Endothelial cell of umbilical vein (primary cell): ENCODE measurements around the gene NLRC3. TPM values are rescaled to one million over a fixed set of nuclear protein-coding genes. Genes with fewer than 3 reads are reported as not detected.

Experiments used
- BruUV-seq: library from RNA; stranded (reverse); fragments of 400-500 nt; replicated peaks from 2 replicates; lab custom pipeline; 2021; lab: Mats Ljungman, UMichigan
- CTCF ChIA-PET: fragments of 300-600, 350-600 bp; sonication (Branson Sonifier 250); formaldehyde crosslinking; loops from one replicate; lab custom pipeline; 2021; ENCODE audit warnings: antibody characterized with exemption, inconsistent platforms; lab: Charles Lee
- POLR2A ChIA-PET: fragments of 300-600, 350-600 bp; sonication (Branson Sonifier 250); formaldehyde crosslinking; loops from one replicate; lab custom pipeline; 2021; ENCODE audit warnings: antibody characterized with exemption, inconsistent platforms; lab: Charles Lee
- DNase-seq: peaks from one replicate; pipeline ENCODE4 v3.0.0-alpha.2; 2011; ENCODE audit warnings: low read depth, low spot score
- FAIRE-seq: peaks from 2 replicates; lab custom pipeline; 2011; peaks lifted over from hg19 to GRCh38; lab: Jason Lieb, UNC
- H2AFZ ChIP-seq: 2 replicates; pipeline ENCODE4 v1.6.0; 2012; ENCODE audit warnings: low read depth, low read length, control low read depth, inconsistent platforms
- H3K27ac ChIP-seq: 2 replicates; pipeline ENCODE4 v1.5.1; 2011; ENCODE audit warnings: low read depth, mild to moderate bottlenecking, control low read depth, low read length, moderate library complexity; ENCODE audit not compliant: insufficient read depth
- H3K27me3 ChIP-seq, 2 experiments: 2 replicates each; pipeline versions ENCODE4 v1.6.0 to v1.6.1; 2011; ENCODE audit warnings: low read length in 2 of 2, mixed read lengths in 1 of 2; ENCODE audit not compliant: control insufficient read depth in 2 of 2, insufficient read depth in 2 of 2
- H3K36me3 ChIP-seq, 2 experiments: 2 replicates in 1 of 2; 3 replicates in 1 of 2; pipeline ENCODE4 v1.5.1; 2011; ENCODE audit warnings: low read length in 2 of 2, mild to moderate bottlenecking in 1 of 2, moderate library complexity in 1 of 2; ENCODE audit not compliant: control insufficient read depth in 2 of 2, insufficient read depth in 2 of 2; ENCODE audit errors: extremely low read depth in 1 of 2
- H3K4me1 ChIP-seq: 3 replicates; pipeline ENCODE4 v1.5.1; 2011; ENCODE audit warnings: mild to moderate bottlenecking, low read length; ENCODE audit not compliant: control insufficient read depth, insufficient read depth; ENCODE audit errors: extremely low read depth
- H3K4me2 ChIP-seq: 2 replicates; pipeline ENCODE4 v1.6.1; 2011; ENCODE audit warnings: low read length, control low read depth, mixed read lengths; ENCODE audit not compliant: insufficient read depth
- H3K4me3 ChIP-seq, 3 experiments: fragments of 200-600 bp in 1 of 3; sonication (generic), shearing (Covaris generic) in 1 of 3; replicated peaks in 1 of 3; 2 replicates each; pipeline ENCODE4 v1.5.1; 2011 to 2016; ENCODE audit warnings: control low read depth in 3 of 3, low read length in 3 of 3, mild to moderate bottlenecking in 2 of 3, inconsistent platforms in 1 of 3, low read depth in 1 of 3, moderate library complexity in 1 of 3; ENCODE audit not compliant: insufficient read depth in 1 of 3
- H3K79me2 ChIP-seq: 2 replicates; pipeline ENCODE4 v1.6.0; 2012; ENCODE audit warnings: low read length, inconsistent platforms; ENCODE audit not compliant: control insufficient read depth, insufficient read depth
- H3K9ac ChIP-seq: replicated peaks from 2 replicates; pipeline ENCODE3; 2011; ENCODE audit warnings: low read length, control low read depth; ENCODE audit not compliant: insufficient read depth; ENCODE audit errors: extremely low read depth
- H3K9me1 ChIP-seq: replicated peaks from 3 replicates; pipeline ENCODE4 v1.6.0; 2011; ENCODE audit warnings: mild to moderate bottlenecking, low read length; ENCODE audit not compliant: control insufficient read depth, insufficient read depth; ENCODE audit errors: extremely low read depth
- H3K9me3 ChIP-seq: replicated peaks from 2 replicates; pipeline ENCODE4 v1.5.1; 2012; ENCODE audit warnings: low read length, inconsistent platforms; ENCODE audit not compliant: control insufficient read depth, insufficient read depth
- H4K20me1 ChIP-seq: replicated peaks from 2 replicates; pipeline ENCODE3; 2011; ENCODE audit warnings: mild to moderate bottlenecking, low read length; ENCODE audit not compliant: control insufficient read depth, insufficient read depth; ENCODE audit errors: extremely low read depth
- EZH2 ChIP-seq: IDR thresholded peaks from 2 replicates; pipeline ENCODE4 v1.6.1; 2012; ENCODE audit warnings: borderline replicate concordance, low read depth, mild to moderate bottlenecking, moderate library complexity, low read length, inconsistent platforms; ENCODE audit not compliant: severe bottlenecking
- FOS ChIP-seq: IDR thresholded peaks from 2 replicates; pipeline ENCODE4 v1.6.1; 2011; ENCODE audit warnings: mild to moderate bottlenecking, low read length, moderate library complexity, borderline replicate concordance; ENCODE audit not compliant: insufficient read depth
- GATA2 ChIP-seq: IDR thresholded peaks from 2 replicates; pipeline ENCODE4 v1.7.0; 2011; ENCODE audit warnings: low read depth, mild to moderate bottlenecking, moderate library complexity, mixed read lengths, low read length; ENCODE audit not compliant: insufficient read length, insufficient read depth
- JUN ChIP-seq: IDR thresholded peaks from 2 replicates; pipeline ENCODE4 v1.6.1; 2011; ENCODE audit warnings: borderline replicate concordance, low read depth; ENCODE audit not compliant: insufficient read length, insufficient read depth
- MYC ChIP-seq: IDR thresholded peaks from one replicate; pipeline ENCODE4 v1.6.1; 2011; ENCODE audit warnings: mild to moderate bottlenecking, low read depth, low read length
- POLR2A ChIP-seq: IDR thresholded peaks from 2 replicates; pipeline ENCODE4 v1.6.1; 2012; ENCODE audit warnings: low read depth, mild to moderate bottlenecking, control low read depth, low read length
- POLR2AphosphoS5 ChIP-seq: IDR thresholded peaks from 2 replicates; pipeline ENCODE4 v1.6.1; 2012; ENCODE audit warnings: low read depth, mild to moderate bottlenecking, control low read depth, low read length, moderate library complexity; ENCODE audit not compliant: insufficient read depth
- dilution Hi-C: fragments of 300-500 bp; cut with MboI; formaldehyde crosslinking; loops from one replicate; pipeline ENCODE4 v1.15.0; 2019; ENCODE audit warnings: low sequenced_read_pairs; ENCODE audit not compliant: extremely low pct_ligation_motif_present
- intact Hi-C: fragments of 100-400 bp; cut with micrococcal nuclease; formaldehyde crosslinking; loops from one replicate; pipeline ENCODE4 v1.10.0; 2022
- polyA plus RNA-seq, 4 experiments: library from polyadenylated mRNA; depleted of rRNA in 3 of 4; stranded (reverse) in 3 of 4; unstranded in 1 of 4; fragments of >200 nt; gene quantifications; 2 replicates each; pipeline versions ENCODE4 v1.2.1 to v1.2.3, GENCODE V29; 2011 to 2012; ENCODE audit warnings: missing spikeins in 1 of 4
- total RNA-seq: library from RNA; stranded (reverse); gene quantifications from 2 replicates; pipeline ENCODE4 v1.2.3, GENCODE V29; 2021
- TF ChIP-seq, protein P1 (sequence below), 2 donors: IDR thresholded peaks; 1 replicate in 1 of 2; 2 replicates in 1 of 2; pipeline ENCODE4 v1.5.1; 2011; ENCODE audit warnings: low read length in 2 of 2, mild to moderate bottlenecking in 2 of 2, moderate library complexity in 2 of 2, control low read depth in 1 of 2, inconsistent platforms in 1 of 2, low read depth in 1 of 2; ENCODE audit not compliant: insufficient read depth in 1 of 2; ENCODE audit errors: extremely low read depth in 1 of 2
- TF ChIP-seq, protein P2 (sequence below): IDR thresholded peaks from 2 replicates; pipeline ENCODE4 v1.6.1; 2011; ENCODE audit not compliant: insufficient read depth, insufficient read length

Gene NLRC3
- total and polyA plus RNA-seq, 2 donors (not counting 3 experiments of a cell fraction or from before 2014, with no cell fraction given), result 0.84 to 3.4 TPM

DNA sequence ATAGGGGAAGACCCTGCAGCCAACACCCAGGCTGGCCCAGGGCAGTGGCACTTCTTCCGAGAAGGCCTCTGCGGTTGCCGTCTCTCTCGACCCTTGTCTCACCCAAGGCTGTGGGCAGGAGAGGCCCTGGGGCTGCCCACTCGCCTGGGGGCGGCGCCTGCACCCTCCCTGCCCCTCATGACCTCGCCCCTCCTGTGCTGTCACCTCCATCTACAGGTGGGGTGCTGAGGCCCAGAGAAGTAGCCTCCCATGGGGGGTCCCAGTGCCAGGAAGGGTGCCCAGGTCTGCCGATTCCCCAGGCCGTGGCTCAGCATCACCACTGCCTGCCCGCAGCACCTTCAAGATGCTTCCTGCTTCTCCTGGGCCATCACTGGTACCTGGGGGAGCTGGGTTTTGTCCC is 992 bp downstream of the NLRC3 start:
- no peaks in the 10 kb centered on the region for H3K27me3 ChIP-seq
- DNase-seq (no peak), FAIRE-seq (no peak)
- dilution Hi-C loops (no loop called here), intact Hi-C loops (no loop called here)
- no peak overlapping the region for H2AFZ ChIP-seq
- no peaks in the 10 kb centered on the region for H3K9me1 ChIP-seq
- ChIA-PET POLR2A (no interaction called here), CTCF (no interaction called here)
- H3K36me3 ChIP-seq, result no peaks in the 10 kb centered on the region
- no peak overlapping the region for H3K27ac ChIP-seq
- H3K9ac ChIP-seq, result no peak overlapping the region
- H4K20me1 ChIP-seq, result no peaks in the 10 kb centered on the region
- TF ChIP-seq GATA2 (no peak), MYC (no peak)
- no peaks in the 10 kb centered on the region for H3K79me2 ChIP-seq
- no peaks in the 10 kb centered on the region for H3K9me3 ChIP-seq
- no TSS peak for BruUV-seq
- no peak overlapping the region for H3K4me2 ChIP-seq
- H3K4me3 ChIP-seq, result no peak overlapping the region
- H3K4me1 ChIP-seq, result peaks cover 10% of the 10 kb centered on the region

DNA sequence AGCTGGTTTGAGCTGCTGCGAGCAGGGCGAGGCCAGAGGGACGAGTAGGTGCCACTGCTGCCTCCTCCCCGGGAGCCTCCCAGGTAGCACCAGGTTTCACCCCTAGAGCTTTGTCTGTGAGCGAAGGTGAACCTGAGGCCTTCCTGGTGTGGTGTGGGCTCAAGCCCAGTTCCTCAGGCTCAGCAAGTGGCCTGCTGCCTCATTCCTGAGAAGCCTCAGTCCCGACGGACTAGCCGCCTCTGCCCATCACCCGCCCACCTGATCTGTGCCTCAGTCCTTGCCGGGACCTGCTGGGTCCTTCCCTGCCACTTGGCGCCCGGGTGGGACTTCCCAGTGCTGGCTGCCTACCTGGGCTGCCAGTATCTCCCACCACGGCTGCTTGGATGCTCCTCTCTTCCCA is 1.7 kb downstream of the NLRC3 start:
- dilution Hi-C loops (no loop called here), intact Hi-C loops (no loop called here)
- H3K4me1 ChIP-seq, result peaks cover 10% of the 10 kb centered on the region
- ChIA-PET POLR2A (no interaction called here), CTCF (no interaction called here)
- peaks cover 2% of the 10 kb centered on the region for H3K9me3 ChIP-seq
- H3K9me1 ChIP-seq, result no peaks in the 10 kb centered on the region
- no TSS peak for BruUV-seq
- H3K27me3 ChIP-seq, result no peaks in the 10 kb centered on the region
- no peak for FAIRE-seq
- no peaks in the 10 kb centered on the region for H3K79me2 ChIP-seq
- H4K20me1 ChIP-seq, result no peaks in the 10 kb centered on the region
- no peak overlapping the region for H3K9ac ChIP-seq
- DNase-seq, result no peak
- TF ChIP-seq, protein P1, sequence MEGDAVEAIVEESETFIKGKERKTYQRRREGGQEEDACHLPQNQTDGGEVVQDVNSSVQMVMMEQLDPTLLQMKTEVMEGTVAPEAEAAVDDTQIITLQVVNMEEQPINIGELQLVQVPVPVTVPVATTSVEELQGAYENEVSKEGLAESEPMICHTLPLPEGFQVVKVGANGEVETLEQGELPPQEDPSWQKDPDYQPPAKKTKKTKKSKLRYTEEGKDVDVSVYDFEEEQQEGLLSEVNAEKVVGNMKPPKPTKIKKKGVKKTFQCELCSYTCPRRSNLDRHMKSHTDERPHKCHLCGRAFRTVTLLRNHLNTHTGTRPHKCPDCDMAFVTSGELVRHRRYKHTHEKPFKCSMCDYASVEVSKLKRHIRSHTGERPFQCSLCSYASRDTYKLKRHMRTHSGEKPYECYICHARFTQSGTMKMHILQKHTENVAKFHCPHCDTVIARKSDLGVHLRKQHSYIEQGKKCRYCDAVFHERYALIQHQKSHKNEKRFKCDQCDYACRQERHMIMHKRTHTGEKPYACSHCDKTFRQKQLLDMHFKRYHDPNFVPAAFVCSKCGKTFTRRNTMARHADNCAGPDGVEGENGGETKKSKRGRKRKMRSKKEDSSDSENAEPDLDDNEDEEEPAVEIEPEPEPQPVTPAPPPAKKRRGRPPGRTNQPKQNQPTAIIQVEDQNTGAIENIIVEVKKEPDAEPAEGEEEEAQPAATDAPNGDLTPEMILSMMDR (IDR thresholded peaks at IDR 0.05; ENCODE audit: extremely low read depth in 1 of 2, insufficient read depth in 1 of 2, low read depth in 1 of 2, low read length in 2 of 2), result no peak
- no peak for TF ChIP-seq GATA2
- TF ChIP-seq MYC, result no peak
- TF ChIP-seq POLR2AphosphoS5, result no peak
- no peak for TF ChIP-seq JUN
- no peak for TF ChIP-seq FOS
- TF ChIP-seq POLR2A, result no peak
- TF ChIP-seq, protein P2, sequence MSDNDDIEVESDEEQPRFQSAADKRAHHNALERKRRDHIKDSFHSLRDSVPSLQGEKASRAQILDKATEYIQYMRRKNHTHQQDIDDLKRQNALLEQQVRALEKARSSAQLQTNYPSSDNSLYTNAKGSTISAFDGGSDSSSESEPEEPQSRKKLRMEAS, result no peak
- TF ChIP-seq EZH2, result no peak
- no peak overlapping the region for H2AFZ ChIP-seq
- no peak overlapping the region for H3K4me2 ChIP-seq
- H3K4me3 ChIP-seq, result no peak overlapping the region
- no peak overlapping the region for H3K27ac ChIP-seq
- no peaks in the 10 kb centered on the region for H3K36me3 ChIP-seq
